Adrenal gland (tissue), 12 donors: ENCODE measurements around the gene AOC1. TPM values are rescaled to one million over a fixed set of nuclear protein-coding genes. Genes with fewer than 3 reads are reported as not detected.

Experiments
- DNase-seq, 7 donors: peaks; one replicate each; pipeline ENCODE4 v3.0.0-alpha.2; 2019 to 2020
- H3K27ac ChIP-seq, 5 donors: fragments of 200-600 bp; sonication (generic) in 4 of 5; 1 replicate in 3 of 5; 2 replicates in 2 of 5; pipeline versions ENCODE4 v1.5.1 to v1.8.0; 2016 to 2020; ENCODE audit warnings: mild to moderate bottlenecking in 1 of 5
- H3K27me3 ChIP-seq: fragments of 200-600 bp; 2 replicates; pipeline ENCODE4 v1.8.0; 2021
- H3K36me3 ChIP-seq, 2 donors: fragments of 200-600 bp; replicated peaks in 1 of 2; 1 replicate in 1 of 2; 2 replicates in 1 of 2; pipeline versions ENCODE4 v1.5.1 to v1.8.0; 2018 to 2022
- H3K4me1 ChIP-seq, 2 donors: fragments of 200-600 bp; replicated peaks in 1 of 2; 1 replicate in 1 of 2; 2 replicates in 1 of 2; pipeline versions ENCODE4 v1.5.1 to v1.8.0; 2018 to 2021
- H3K4me3 ChIP-seq, 4 donors: fragments of 200-600 bp; sonication (generic) in 3 of 4; one replicate each; pipeline ENCODE4 v1.5.1; 2016 to 2018
- H3K9me3 ChIP-seq, 3 donors: fragments of 200-600 bp; sonication (generic) in 1 of 3; replicated peaks in 1 of 3; 1 replicate in 2 of 3; 2 replicates in 1 of 3; pipeline versions ENCODE4 v1.5.1 to v1.8.0; 2016 to 2021
- CTCF ChIP-seq, 6 experiments: fragments of 450-650 bp in 4 of 6; fragments of 200-600 bp in 2 of 6; sonication (generic) in 1 of 6; IDR thresholded peaks; 1 replicate in 5 of 6; 2 replicates in 1 of 6; pipeline versions ENCODE4 v1.5.1 to v1.8.0; 2016 to 2021; ENCODE audit warnings: antibody characterized with exemption in 6 of 6, mild to moderate bottlenecking in 2 of 6, moderate library complexity in 1 of 6
- POLR2A ChIP-seq, 2 donors: fragments of 450-650 bp; IDR thresholded peaks; one replicate each; pipeline ENCODE4 v1.6.1; 2017; ENCODE audit warnings: antibody characterized with exemption in 2 of 2, mild to moderate bottlenecking in 2 of 2, moderate library complexity in 1 of 2
- WGBS, 4 donors: extraction: QIAGEN DNeasy Blood & Tissue Kit in 2 of 4; methylation state at CpG; one replicate each; pipeline versions ENCODE4 v1.1.5 to v1.1.7; 2013 to 2017; 5-methylcytosine and 5-hydroxymethylcytosine counted together
- intact Hi-C, 2 donors: fragments of 100-400 bp; cut with DNase I; formaldehyde crosslinking; loops; one replicate each; pipeline versions ENCODE4 v1.14.1 to v1.15.0; 2022 to 2023
- polyA plus RNA-seq, 3 donors: library from polyadenylated mRNA; stranded (reverse); fragments of 200-250 nt in 2 of 3; fragments of 350-450 nt in 1 of 3; fragmentation: Illumina TruSeq in 1 of 3; extraction: RNeasy Lipid Tissue Mini Kit (QIAGEN cat#74804) in 1 of 3; gene quantifications; one replicate each; pipeline ENCODE4 v1.2.3, GENCODE V29; 2013 to 2014
- total RNA-seq, 9 donors: library from RNA; depleted of rRNA in 4 of 9; stranded (reverse); fragments of >200 nt in 4 of 9; fragments of 120-200 nt in 1 of 9; fragmentation: NEBNext Ultra II Directional in 1 of 9; extraction: Animal tissue kit (Norgen Biotek cat#: 25700) in 1 of 9; gene quantifications; one replicate each; pipeline versions ENCODE4 v1.1.0 to v1.2.4, GENCODE V29; 2013 to 2023
- donor health status: healthy with polysubstance abuse.
- donor health status: Bipolar disorder and iron deficiency.
- donor health status: DM: yes; HTN: yes; CAD: no.
- donor health status: DM: no; HTN: no; CAD: no.
- donor health status: DM: no; HTN: no; CAD: no.
- donor health status: DM: yes; HTN: yes; CAD: no.

Gene AOC1
- total and polyA plus RNA-seq, 12 donors = 0.10 to 0.32 (median 0.15) TPM; not detected in 7

GRCh38 chr7:150848111-150848510 is 4.2 kb upstream of the AOC1 start:
- intact Hi-C loops = no loop called here
- DNase-seq = peak in 2 of 7 donors; percentile 4 to 6
- no peak for TF ChIP-seq CTCF (IDR thresholded peaks at IDR 0.05)
- TF ChIP-seq POLR2A (IDR thresholded peaks at IDR 0.05) = no peak
- Histone ChIP-seq H3K4me3 (no peak overlapping the region), H3K27me3 (no peaks in the 10 kb centered on the region), H3K36me3 (no peaks in the 10 kb centered on the region), H3K27ac (no peak overlapping the region), H3K9me3 (no peaks in the 10 kb centered on the region), H3K4me1 (no peaks in the 10 kb centered on the region)
- WGBS, 4 donors = 89 to 94% (median 91%) methylated on average over 7 to 8 of the region's 8 CpGs

- no peaks in the 10 kb centered on the region for H3K4me1 ChIP-seq
- peak in 2 of 7 donors; percentile 2 to 21 for DNase-seq
- H3K27me3 ChIP-seq = no peaks in the 10 kb centered on the region
- TF ChIP-seq POLR2A (IDR thresholded peaks at IDR 0.05) (no peak), CTCF (IDR thresholded peaks at IDR 0.05) (no peak)
- no peak overlapping the region for H3K4me3 ChIP-seq
- 81 to 93% (median 89%) methylated on average over 3 of the region's 3 CpGs for WGBS, 4 donors
- H3K27ac ChIP-seq = no peak overlapping the region
- H3K9me3 ChIP-seq = no peaks in the 10 kb centered on the region
- intact Hi-C loops = no loop called here
- H3K36me3 ChIP-seq = no peaks in the 10 kb centered on the region
Measured at GRCh38 chr7:150848561-150849115, 3.7 kb upstream of the AOC1 start.

- Histone ChIP-seq H3K36me3 (no peaks in the 10 kb centered on the region), H3K27ac (no peak overlapping the region), H3K9me3 (no peaks in the 10 kb centered on the region), H3K4me3 (no peak overlapping the region), H3K27me3 (no peaks in the 10 kb centered on the region), H3K4me1 (no peaks in the 10 kb centered on the region)
- intact Hi-C loops = no loop called here
- DNase-seq = peak in 2 of 7 donors; percentile 7 to 28
- WGBS, 4 donors = 80 to 88% (median 83%) methylated on average over 9 to 10 of the region's 10 CpGs
- TF ChIP-seq CTCF (IDR thresholded peaks at IDR 0.05) = no peak
- no peak for TF ChIP-seq POLR2A (IDR thresholded peaks at IDR 0.05)
Measured at GRCh38 chr7:150849204-150849775, 3.0 kb upstream of the AOC1 start.

GRCh38 chr7:150850273-150850672 is 2.0 kb upstream of the AOC1 start:
- intact Hi-C loops = no loop called here
- no peak for TF ChIP-seq POLR2A (IDR thresholded peaks at IDR 0.05)
- TF ChIP-seq CTCF (IDR thresholded peaks at IDR 0.05) = no peak
- Histone ChIP-seq H3K27ac (no peak overlapping the region), H3K4me3 (no peak overlapping the region), H3K9me3 (no peaks in the 10 kb centered on the region), H3K27me3 (no peaks in the 10 kb centered on the region), H3K36me3 (no peaks in the 10 kb centered on the region), H3K4me1 (no peaks in the 10 kb centered on the region)
- WGBS, 4 donors = 72 to 86% (median 81%) methylated on average over 5 of the region's 5 CpGs
- DNase-seq = no peak
